A549 (cell line): ENCODE measurements around the gene IGSF9B.

Experiments used
- CTCF ChIP-seq: fragments of >200 bp; sonication (Bioruptor Twin); formaldehyde crosslinking; IDR thresholded peaks from 3 replicates; pipeline ENCODE4 v1.5.1; 2016
- ELK1 ChIP-seq: fragments of 150-350 bp; IDR thresholded peaks from 2 replicates; pipeline ENCODE4 v1.6.1; 2014; ENCODE audit warnings: low read depth, mild to moderate bottlenecking, low read length
- GATA3 ChIP-seq: IDR thresholded peaks from 2 replicates; pipeline ENCODE4 v1.6.1; 2012; ENCODE audit warnings: borderline replicate concordance
- HMGXB4 ChIP-seq: fragments of 250-450 bp; sonication (Bioruptor Pico); IDR thresholded peaks from 2 replicates; pipeline ENCODE4 v1.5.0; 2021; ENCODE audit warnings: mild to moderate bottlenecking, moderate library complexity, borderline replicate concordance
- KDM5A ChIP-seq: fragments of 200-600 bp; sonication (generic); IDR thresholded peaks from 2 replicates; pipeline ENCODE4 v1.6.1; 2016; ENCODE audit warnings: antibody characterized with exemption, mild to moderate bottlenecking
- MAX ChIP-seq: IDR thresholded peaks from 2 replicates; pipeline ENCODE4 v1.6.1; 2012
- NPAS2 ChIP-seq: fragments of 250-450 bp; sonication (Bioruptor Pico); IDR thresholded peaks from 2 replicates; pipeline ENCODE4 v1.8.0; 2022; ENCODE audit warnings: mild to moderate bottlenecking, moderate library complexity, borderline replicate concordance
- NR3C1 ChIP-seq: fragments of >200 bp; sonication (Bioruptor Twin); formaldehyde crosslinking; IDR thresholded peaks from 3 replicates; pipeline ENCODE4 v1.6.1; 2017
- RARB ChIP-seq: fragments of 250-450 bp; sonication (Bioruptor Pico); IDR thresholded peaks from 2 replicates; pipeline ENCODE4 v1.8.0; 2021; ENCODE audit warnings: mild to moderate bottlenecking, moderate library complexity
- USF2 ChIP-seq: fragments of 450-650 bp; IDR thresholded peaks from 2 replicates; pipeline ENCODE4 v1.6.1; 2014; ENCODE audit warnings: antibody characterized with exemption

GRCh38 chr11:133937015-133937414 lies 19.8 kb downstream of the IGSF9B start:
- no peak for TF ChIP-seq GATA3
- no peak for TF ChIP-seq NPAS2 (CRISPR knock-in tag)
- TF ChIP-seq MAX = no peak
- no peak for TF ChIP-seq USF2
- no peak for TF ChIP-seq CTCF
- TF ChIP-seq ELK1 = no peak
- no peak for TF ChIP-seq KDM5A
- TF ChIP-seq NR3C1 = no peak
- no peak for TF ChIP-seq RARB (CRISPR knock-in tag)
- no peak for TF ChIP-seq HMGXB4 (CRISPR knock-in tag)
